NCI-H748 treated with DMSO at 0.1 percent for 48 hours (cell line): ENCODE results near the gene NLRP7.
"Not testable (repeated sequence)": the region's sequence is repeated elsewhere in the genome, so short reads cannot be mapped to it uniquely, and the experiment has no call there.

Experiments used
- DNase-seq: peaks from one replicate; lab custom pipeline; 2025; lab: John Stamatoyannopoulos, UW

The NLRP7 gene

GRCh38 chr19:54919646-54920563 is 27.4 kb downstream of the NLRP7 start:
- DNase-seq, result not testable (repeated sequence)

DNA sequence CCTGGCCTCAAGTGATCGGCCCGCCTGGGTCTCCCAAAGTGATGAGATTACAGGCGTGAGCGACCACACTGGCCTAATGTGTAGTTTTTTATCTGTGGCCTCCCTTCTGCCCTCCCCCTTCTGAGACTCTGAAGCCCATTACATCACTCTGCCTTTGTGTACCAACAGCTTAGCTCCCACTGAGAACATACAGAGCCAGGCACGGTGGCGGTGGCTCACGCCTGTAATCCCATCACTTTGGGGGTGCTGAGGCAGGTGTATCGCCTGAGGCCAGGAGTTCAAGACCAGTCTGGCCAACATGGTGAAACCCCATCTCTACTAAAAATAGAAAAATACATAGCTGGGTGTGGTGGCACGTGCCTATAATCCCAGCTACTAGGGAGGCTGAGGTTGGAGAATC is 28.8 kb downstream of the NLRP7 start:
- DNase-seq, result no peak

DNA sequence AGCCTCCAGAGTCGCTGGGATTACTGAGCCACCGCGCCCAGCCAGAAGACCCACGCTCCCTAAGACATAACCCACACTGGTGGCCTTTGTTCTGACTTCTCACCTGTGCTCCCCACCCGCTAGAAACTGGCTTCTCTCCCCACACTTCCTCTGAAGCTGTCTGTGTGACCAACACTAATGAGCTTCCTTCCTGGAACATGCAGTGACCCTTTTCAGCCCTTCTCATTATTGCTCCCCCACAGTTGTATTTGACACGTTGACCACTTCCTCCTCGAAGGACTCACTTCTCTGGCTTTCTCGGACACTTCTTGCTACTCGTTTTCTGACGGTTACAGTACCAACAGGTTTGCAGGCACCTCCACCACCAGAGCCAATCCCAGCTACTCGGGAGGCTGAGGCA is 30.5 kb downstream of the NLRP7 start:
- no peak for DNase-seq

DNA sequence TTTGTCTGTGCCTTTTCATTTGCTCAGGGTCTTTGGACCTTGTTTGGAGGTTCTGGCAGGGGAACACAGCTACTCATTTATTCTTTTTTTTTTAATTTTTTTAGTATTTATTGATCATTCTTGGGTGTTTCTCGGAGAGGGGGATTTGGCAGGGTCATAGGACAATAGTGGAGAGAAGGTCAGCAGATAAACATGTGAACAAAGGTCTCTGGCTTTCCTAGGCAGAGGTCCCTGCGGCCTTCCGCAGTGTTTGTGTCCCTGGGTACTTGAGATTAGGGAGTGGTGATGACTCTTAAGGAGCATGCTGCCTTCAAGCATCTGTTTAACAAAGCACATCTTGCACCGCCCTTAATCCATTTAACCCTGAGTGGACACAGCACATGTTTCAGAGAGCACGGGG is 39.4 kb downstream of the NLRP7 start:
- DNase-seq, result not testable (repeated sequence)

- DNase-seq, result no peak
Measured at GRCh38 chr19:54906819-54907218, 40.5 kb downstream of the NLRP7 start.

GRCh38 chr19:54905803-54906511 is 41.4 kb downstream of the NLRP7 start, which contains the start of gene NCR1:
NCR1 (plus strand) TSS chr19:54906148; CDS start chr19:54906188, 40 bp downstream.
- no peak for DNase-seq

DNA sequence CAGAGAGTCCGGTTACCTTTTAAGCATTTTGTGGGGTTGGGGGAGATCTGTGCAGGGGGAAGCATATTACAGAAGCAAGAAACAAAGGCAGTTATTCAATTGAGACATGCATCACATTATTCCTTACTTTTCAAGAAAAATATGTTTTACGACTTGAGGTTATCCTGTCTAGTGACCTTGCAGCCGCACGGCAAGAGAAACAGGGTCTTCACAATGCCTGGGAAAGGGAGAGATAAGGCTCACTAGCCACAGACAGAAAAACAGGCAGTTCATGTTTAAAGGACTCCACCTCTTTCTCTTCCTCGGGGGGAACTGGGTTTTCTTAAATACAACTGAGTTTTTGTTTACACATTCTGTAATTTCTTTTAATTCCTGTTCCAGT is 41.9 kb downstream of the NLRP7 start:
- no peak for DNase-seq

DNA sequence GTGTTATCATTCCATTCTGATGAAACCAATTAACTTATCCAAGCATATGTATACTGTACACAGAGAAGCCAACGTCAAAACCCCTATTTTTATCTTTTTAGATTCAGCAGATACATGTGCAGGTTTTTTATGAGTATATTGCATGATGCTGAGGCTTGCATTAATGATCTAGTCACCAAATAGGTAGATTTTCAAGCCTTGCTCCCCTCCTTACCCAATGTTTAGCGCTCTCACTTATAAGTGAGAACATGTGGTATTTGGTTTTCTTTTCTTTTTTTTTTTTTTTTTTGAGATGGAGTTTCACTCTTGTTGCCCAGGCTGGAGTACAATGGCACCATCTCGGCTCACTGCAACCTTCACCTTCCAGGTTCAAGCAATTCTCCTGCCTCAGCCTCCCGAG is 43.1 kb downstream of the NLRP7 start:
- DNase-seq, result not testable (repeated sequence)

DNA sequence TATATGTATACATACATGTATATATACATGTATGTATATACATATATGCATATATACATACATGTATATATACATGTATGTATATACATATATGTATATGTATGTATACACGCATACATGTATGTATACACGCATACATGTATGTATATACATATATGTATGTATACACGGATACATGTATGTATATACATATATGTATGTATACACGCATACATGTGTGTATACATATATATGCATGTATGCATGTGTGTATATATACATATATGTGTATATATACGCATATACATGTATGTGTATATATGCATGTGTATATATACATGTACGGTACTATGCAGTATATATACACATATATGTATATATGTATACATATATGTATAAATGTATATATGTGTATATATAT is 44.0 kb downstream of the NLRP7 start:
- DNase-seq, result no peak

GRCh38 chr19:54902061-54902460 is 45.3 kb downstream of the NLRP7 start:
- DNase-seq, result no peak

GRCh38 chr19:54901153-54901552 is 46.2 kb downstream of the NLRP7 start:
- DNase-seq, result not testable (repeated sequence)

DNA sequence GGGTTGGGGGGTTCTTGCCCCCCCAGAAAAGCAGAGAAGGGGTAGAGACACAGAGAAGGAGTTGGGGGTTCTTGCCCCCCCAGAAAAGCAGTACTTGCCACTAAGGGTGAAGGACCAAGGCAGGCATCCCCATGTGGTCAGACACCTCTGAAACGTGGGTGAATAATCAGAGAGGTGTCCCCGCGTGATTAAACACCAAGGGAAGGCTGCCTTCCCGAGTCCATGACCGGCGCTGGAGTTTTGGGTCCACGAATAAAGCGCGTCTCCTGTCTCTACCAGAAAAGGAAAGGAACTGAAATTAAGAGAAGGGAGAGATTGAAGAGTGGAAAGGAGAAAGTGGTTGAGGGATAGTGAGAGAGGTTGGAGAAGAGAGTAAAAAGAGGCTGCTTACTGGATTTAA is 47.7 kb downstream of the NLRP7 start:
- not testable (repeated sequence) for DNase-seq

DNA sequence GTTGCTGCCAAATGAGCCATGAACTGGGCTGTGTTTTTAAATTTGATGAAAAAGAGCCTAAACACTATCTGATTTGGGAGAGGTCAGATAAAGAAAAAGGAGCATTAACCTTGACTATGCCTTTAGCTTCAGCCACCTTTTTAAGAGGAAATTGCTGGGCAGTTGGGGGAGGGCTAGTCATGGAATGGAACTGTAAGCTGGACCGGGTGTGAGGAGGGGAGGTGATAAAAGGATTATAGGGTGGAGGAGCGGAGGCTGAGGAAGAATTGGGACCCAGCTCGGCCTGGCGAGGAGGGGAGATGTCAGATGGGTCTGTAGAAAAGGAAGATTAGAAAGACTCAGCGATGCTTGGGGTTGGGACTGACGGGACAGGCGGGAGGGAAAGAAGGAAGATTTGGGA is 48.6 kb downstream of the NLRP7 start:
- DNase-seq, result not testable (repeated sequence)

DNA sequence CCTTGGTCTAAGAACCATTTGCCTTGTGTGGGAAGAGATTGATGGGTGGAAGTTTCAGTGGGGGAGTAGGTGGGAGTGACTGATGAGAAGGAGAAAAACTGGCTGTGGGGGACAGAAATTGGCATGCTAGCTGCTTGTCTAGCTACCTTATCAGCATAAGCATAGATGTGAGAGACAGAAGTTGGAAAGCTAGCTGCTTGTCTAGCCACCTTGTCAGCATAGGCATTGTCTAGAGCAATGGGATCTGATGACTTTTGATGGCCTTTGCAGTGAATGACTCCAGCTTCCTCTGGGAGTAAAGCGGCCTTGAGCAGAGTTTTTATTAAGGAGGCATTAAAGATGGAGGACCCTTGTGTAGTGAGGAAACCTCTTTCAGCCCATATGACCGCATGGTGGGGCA is 51.3 kb downstream of the NLRP7 start:
- DNase-seq, result no peak

DNA sequence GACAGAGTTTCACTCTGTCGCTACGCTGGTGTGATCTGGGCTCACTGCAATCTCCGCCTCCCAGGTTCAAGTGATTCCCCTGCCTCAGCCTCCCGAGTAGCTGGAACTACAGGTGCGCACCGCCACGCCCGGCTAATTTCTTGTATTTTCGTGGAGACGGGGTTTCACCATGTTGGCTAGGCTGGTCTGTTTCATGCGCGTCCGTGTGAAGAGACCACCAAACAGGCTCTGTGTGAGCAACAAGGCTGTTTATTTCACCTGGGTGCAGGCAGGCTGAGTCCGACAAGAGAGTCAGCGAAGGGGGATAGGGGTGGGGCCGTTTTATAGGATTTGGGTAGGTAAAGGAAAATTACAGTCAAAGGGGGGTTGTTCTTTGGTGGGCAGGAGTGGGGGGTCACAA is 53.2 kb downstream of the NLRP7 start:
- DNase-seq, result not testable (repeated sequence)

- no peak for DNase-seq
Measured at GRCh38 chr19:54893406-54893805, 53.9 kb downstream of the NLRP7 start.

GRCh38 chr19:54889566-54889965 is 57.8 kb downstream of the NLRP7 start:
- DNase-seq, result no peak

DNA sequence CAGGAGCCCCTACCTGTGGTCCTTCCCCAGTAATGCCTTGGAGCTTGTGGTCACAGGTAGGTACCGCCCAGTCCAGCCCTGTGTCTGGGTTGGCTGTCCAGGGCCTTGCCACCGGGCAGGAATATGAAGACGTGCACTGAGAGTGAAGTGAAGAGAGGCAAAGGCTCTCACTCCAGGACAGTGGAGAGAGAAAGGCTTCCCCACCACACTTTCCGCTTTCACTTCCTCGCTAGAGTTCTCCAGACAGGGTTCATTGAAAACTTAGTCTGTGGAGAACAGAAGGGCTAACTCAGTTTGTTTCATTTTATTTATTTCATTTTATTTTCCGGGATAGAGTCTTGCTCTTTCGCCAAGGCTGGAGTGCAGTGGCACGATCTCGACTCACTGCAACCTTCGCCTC is 59.1 kb downstream of the NLRP7 start:
- no peak for DNase-seq

GRCh38 chr19:54883228-54883627 is 64.1 kb downstream of the NLRP7 start:
- no peak for DNase-seq

GRCh38 chr19:54882758-54883157 is 64.6 kb downstream of the NLRP7 start:
- no peak for DNase-seq

DNA sequence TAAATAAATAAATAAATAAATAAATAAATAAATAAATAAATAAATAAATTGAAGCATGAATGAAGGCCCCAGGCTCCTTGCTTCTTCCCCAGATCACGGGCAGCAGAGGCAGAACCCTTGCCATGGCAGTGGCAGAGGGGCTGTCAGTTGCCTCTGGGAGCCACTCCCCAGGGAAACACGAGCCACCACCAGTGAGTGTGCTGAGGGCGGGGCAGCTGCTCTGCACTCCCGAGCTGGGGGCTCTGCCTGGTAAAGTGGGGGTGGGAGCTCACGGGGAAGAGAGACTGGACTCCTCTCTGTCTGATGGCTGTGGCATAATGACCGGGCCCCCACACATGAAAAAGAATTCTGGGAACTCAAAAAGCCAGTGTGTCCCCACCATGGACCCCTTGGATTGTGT is 65.4 kb downstream of the NLRP7 start:
- DNase-seq, result no peak

DNA sequence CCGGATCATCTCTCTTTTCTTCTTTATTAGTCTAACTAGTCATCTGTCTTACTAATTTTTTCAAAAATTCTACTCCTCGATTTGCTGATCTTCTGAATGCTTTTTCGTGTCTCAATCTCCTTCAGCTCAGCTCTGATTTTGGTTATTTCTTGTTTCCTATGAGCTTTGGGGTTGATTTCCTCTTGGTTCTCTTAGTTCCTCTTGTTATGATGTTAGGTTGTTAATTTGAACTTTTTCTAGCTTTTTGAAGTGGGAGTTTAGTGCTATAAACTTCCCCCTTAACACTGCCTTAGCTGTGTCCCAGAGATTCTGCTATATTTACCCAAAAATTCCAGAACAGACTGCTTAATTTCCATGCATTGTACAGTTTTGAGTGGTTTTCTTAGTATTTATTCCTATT is 69.9 kb downstream of the NLRP7 start:
- no peak for DNase-seq

DNA sequence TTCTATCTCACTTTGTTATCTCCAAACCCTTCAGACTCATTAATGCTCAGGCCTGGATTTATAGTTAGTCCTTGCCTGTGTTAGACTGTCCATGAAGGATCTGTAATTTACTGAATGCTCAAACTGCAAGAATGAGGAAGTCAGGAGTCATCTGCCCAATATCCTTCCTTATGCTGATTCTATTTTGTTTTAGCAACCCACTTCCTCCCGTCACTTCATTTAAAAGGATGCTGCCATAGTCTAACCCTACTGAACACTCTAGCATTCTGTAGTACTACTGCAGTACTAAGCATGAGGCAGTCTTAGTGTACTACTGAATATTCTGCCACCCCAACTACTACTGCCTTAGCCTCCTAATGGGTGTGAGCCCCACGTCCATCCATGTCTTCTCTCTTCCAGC is 71.8 kb downstream of the NLRP7 start:
- DNase-seq, result no peak
